Measurements from ENCODE around the gene PTH1R.

DNA sequence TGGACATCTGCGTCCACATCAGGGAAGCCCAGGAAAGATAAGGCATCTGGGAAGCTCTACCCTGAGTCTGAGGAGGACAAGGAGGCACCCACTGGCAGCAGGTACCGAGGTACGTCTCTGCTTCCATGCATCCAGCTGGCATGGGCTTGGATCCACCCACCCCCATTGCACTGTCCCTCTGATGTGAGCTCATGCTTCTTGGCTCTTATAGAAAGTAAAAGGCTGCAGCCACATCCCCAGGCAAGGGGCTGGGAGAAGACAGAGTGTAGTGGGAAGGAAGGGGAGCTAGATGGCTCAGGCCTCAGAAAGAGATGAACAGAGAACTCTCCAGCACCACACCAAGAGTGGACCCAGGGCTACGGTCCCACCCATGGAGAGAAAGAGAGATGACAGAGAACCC is 18.2 kb downstream of the PTH1R start:
- no peak for TF ChIP-seq POLR2AphosphoS5 (IDR thresholded peaks at IDR 0.05)
- TF ChIP-seq POLR2A (IDR thresholded peaks at IDR 0.05), result no peak

Measured in upper lobe of left lung (tissue), 4 donors.